ENCODE results near the gene ALKBH2.

Gene ALKBH2

GRCh38 chr12:109114644-109115043 is 21.4 kb upstream of the ALKBH2 start:
- no peak for DNase-seq (ENCODE audit: low read depth)
- no peak overlapping the region for H3K4me3 ChIP-seq (ENCODE audit: low read depth, low read length)

GRCh38 chr12:109113661-109114321 is 20.5 kb upstream of the ALKBH2 start:
- TF ChIP-seq CTCF (IDR thresholded peaks at IDR 0.05; ENCODE audit: control insufficient read depth, extremely low read depth, insufficient read depth): no peak
- DNase-seq (ENCODE audit: low read depth): no peak
- H3K4me3 ChIP-seq (ENCODE audit: low read depth, low read length): no peak overlapping the region

More at GRCh38 chr12:109114644-109115043, 21.4 kb upstream of the ALKBH2 start:
- no peak for TF ChIP-seq CTCF (IDR thresholded peaks at IDR 0.05; ENCODE audit: control insufficient read depth, extremely low read depth, insufficient read depth)

- TF ChIP-seq CTCF (IDR thresholded peaks at IDR 0.05; ENCODE audit: control insufficient read depth, extremely low read depth, insufficient read depth): no peak
- no peak for DNase-seq (ENCODE audit: low read depth)
- H3K4me3 ChIP-seq (ENCODE audit: low read depth, low read length): no peak overlapping the region
Measured at GRCh38 chr12:109112720-109113465, 19.6 kb upstream of the ALKBH2 start.

- no peak overlapping the region for H3K4me3 ChIP-seq (ENCODE audit: low read depth, low read length)
- no peak for DNase-seq (ENCODE audit: low read depth)
- no peak for TF ChIP-seq CTCF (IDR thresholded peaks at IDR 0.05; ENCODE audit: control insufficient read depth, extremely low read depth, insufficient read depth)
Measured at GRCh38 chr12:109110988-109111495, 17.8 kb upstream of the ALKBH2 start.

GRCh38 chr12:109109746-109110350 is 16.6 kb upstream of the ALKBH2 start:
- no peak overlapping the region for H3K4me3 ChIP-seq (ENCODE audit: low read depth, low read length)
- DNase-seq (ENCODE audit: low read depth): no peak
- TF ChIP-seq CTCF (IDR thresholded peaks at IDR 0.05; ENCODE audit: control insufficient read depth, extremely low read depth, insufficient read depth): no peak

GRCh38 chr12:109105176-109105575 is 11.9 kb upstream of the ALKBH2 start:
- no peak for DNase-seq (ENCODE audit: low read depth)
- H3K4me3 ChIP-seq (ENCODE audit: low read depth, low read length): no peak overlapping the region
- TF ChIP-seq CTCF (IDR thresholded peaks at IDR 0.05; ENCODE audit: control insufficient read depth, extremely low read depth, insufficient read depth): no peak
